Measurements from ENCODE around the gene TMEM223.
"Not testable (repeated sequence)": the region's sequence is repeated elsewhere in the genome, so short reads cannot be mapped to it uniquely, and the experiment has no call there.

TMEM223 gene

GRCh38 chr11:62760867-62761227, 31.0 kb downstream of the TMEM223 start:
- WGBS: 79% methylated on average over 3 of the region's 9 CpGs
- H2BK5ac ChIP-seq (ENCODE audit: low read depth, low read length, poor library complexity, severe bottlenecking): not testable (repeated sequence)

GRCh38 chr11:62757846-62758788, 33.7 kb downstream of the TMEM223 start:
- no peak overlapping the region for H3K14ac ChIP-seq (ENCODE audit: low read length in 2 of 2)
- peaks cover 14% of the 10 kb centered on the region for H3K79me1 ChIP-seq (replicated peaks; ENCODE audit: low read length, poor library complexity, severe bottlenecking)
- H3K23ac ChIP-seq (ENCODE audit: low read length in 2 of 2): no peak overlapping the region
- no peak overlapping the region for H2BK12ac ChIP-seq (ENCODE audit: low read length in 2 of 2)
- no peak overlapping the region for H3K4me2 ChIP-seq (ENCODE audit: low read length, poor library complexity, severe bottlenecking)
- H3K9me3 ChIP-seq (ENCODE audit: control insufficient read depth, low read length): no peaks in the 10 kb centered on the region
- no peak overlapping the region for H2BK120ac ChIP-seq (ENCODE audit: low read depth, low read length)
- no peak overlapping the region for H3K9ac ChIP-seq (ENCODE audit: low read length)
- 51% methylated on average over 5 of the region's 9 CpGs for WGBS
- H3K36me3 ChIP-seq (ENCODE audit: control insufficient read depth in 1 of 2, insufficient read depth in 2 of 2, low read depth in 1 of 2, low read length in 2 of 2): peaks cover 3 to 8% of the 10 kb centered on the region in 2 experiments
- H2BK15ac ChIP-seq (ENCODE audit: low read depth, poor library complexity, severe bottlenecking): no peak overlapping the region
- DNase-seq: no peak
- H4K8ac ChIP-seq (ENCODE audit: low read length): no peak overlapping the region
- H3K4me1 ChIP-seq (ENCODE audit: control insufficient read depth, insufficient read depth, low read depth, low read length): peaks cover 17% of the 10 kb centered on the region
- H3K18ac ChIP-seq (ENCODE audit: low read depth in 1 of 2, low read length in 2 of 2): no peak overlapping the region
- H4K91ac ChIP-seq (ENCODE audit: low read length): no peak overlapping the region
- H2BK5ac ChIP-seq (ENCODE audit: low read depth, low read length, poor library complexity, severe bottlenecking): no peak overlapping the region
- H2AK5ac ChIP-seq (ENCODE audit: low read length, severe bottlenecking): no peak overlapping the region
- H3K4ac ChIP-seq (ENCODE audit: low read depth in 1 of 2, low read length in 2 of 2): no peak overlapping the region
- no peak overlapping the region for H2AFZ ChIP-seq (ENCODE audit: low read depth, low read length)
- H3K27ac ChIP-seq (ENCODE audit: low read length, poor library complexity, severe bottlenecking): no peak overlapping the region
- no peaks in the 10 kb centered on the region for H3K27me3 ChIP-seq (ENCODE audit: control insufficient read depth in 1 of 2, insufficient read depth in 1 of 2, low read length in 2 of 2)
- H3K4me3 ChIP-seq (ENCODE audit: insufficient read depth in 1 of 2, low read depth in 1 of 2, low read length in 2 of 2): no peak overlapping the region

More at GRCh38 chr11:62760867-62761227, 31.0 kb downstream of the TMEM223 start:
- Histone ChIP-seq H3K9ac (ENCODE audit: low read length) (peak overlapping the region; percentile 93), H3K4me3 (ENCODE audit: insufficient read depth in 1 of 2, low read depth in 1 of 2, low read length in 2 of 2) (peak overlapping the region in 1 of 2 experiments; percentile 99), H3K79me1 (replicated peaks; ENCODE audit: low read length, poor library complexity, severe bottlenecking) (peaks cover 13% of the 10 kb centered on the region), H2AFZ (ENCODE audit: low read depth, low read length) (peak overlapping the region; percentile 63), H3K36me3 (ENCODE audit: control insufficient read depth in 1 of 2, insufficient read depth in 2 of 2, low read depth in 1 of 2, low read length in 2 of 2) (peaks cover 5 to 18% of the 10 kb centered on the region in 2 experiments)
- not testable (repeated sequence) for H4K91ac ChIP-seq (ENCODE audit: low read length); H3K23ac ChIP-seq (ENCODE audit: low read length in 2 of 2); H2BK15ac ChIP-seq (ENCODE audit: low read depth, poor library complexity, severe bottlenecking); H4K8ac ChIP-seq (ENCODE audit: low read length); H2BK120ac ChIP-seq (ENCODE audit: low read depth, low read length); H3K4ac ChIP-seq (ENCODE audit: low read depth in 1 of 2, low read length in 2 of 2); H2AK5ac ChIP-seq (ENCODE audit: low read length, severe bottlenecking); H3K4me1 ChIP-seq (ENCODE audit: control insufficient read depth, insufficient read depth, low read depth, low read length); H3K14ac ChIP-seq (ENCODE audit: low read length in 2 of 2); H3K18ac ChIP-seq (ENCODE audit: low read depth in 1 of 2, low read length in 2 of 2); DNase-seq; H3K4me2 ChIP-seq (ENCODE audit: low read length, poor library complexity, severe bottlenecking); H3K9me3 ChIP-seq (ENCODE audit: control insufficient read depth, low read length); H3K27ac ChIP-seq (ENCODE audit: low read length, poor library complexity, severe bottlenecking); H3K27me3 ChIP-seq (ENCODE audit: control insufficient read depth in 1 of 2, insufficient read depth in 1 of 2, low read length in 2 of 2); H2BK12ac ChIP-seq (ENCODE audit: low read length in 2 of 2)

DNA sequence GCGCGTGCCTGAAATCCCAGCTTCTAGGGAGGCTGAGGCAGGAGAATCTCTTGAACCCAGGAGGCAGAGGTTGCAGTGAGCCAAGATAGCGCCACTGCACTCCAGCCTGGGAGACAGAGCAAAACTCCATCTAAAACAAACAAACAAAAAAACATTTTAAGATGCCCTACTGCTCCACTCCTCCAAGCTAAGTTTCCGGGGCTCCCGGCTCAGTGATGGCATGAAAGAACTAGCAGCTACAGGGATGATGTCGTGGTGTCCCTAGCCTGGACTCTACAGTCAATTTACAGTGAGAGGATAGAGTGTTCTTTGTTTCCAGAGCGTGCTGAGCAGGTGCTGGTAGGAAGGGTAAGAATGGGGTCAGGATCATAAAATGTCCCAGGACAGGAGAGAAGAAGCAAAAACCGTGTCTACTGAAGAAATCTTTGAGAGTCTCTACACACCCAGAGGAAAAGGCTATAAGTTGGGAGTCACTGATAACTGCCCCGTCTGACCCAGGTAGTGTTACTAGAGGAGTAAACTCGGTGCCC, 36.7 kb downstream of the TMEM223 start:
- H4K91ac ChIP-seq (ENCODE audit: low read length): no peak overlapping the region
- H3K23ac ChIP-seq (ENCODE audit: low read length in 2 of 2): no peak overlapping the region
- no peak for DNase-seq
- H2AK5ac ChIP-seq (ENCODE audit: low read length, severe bottlenecking): no peak overlapping the region
- no peak overlapping the region for H3K18ac ChIP-seq (ENCODE audit: low read depth in 1 of 2, low read length in 2 of 2)
- H3K9me3 ChIP-seq (ENCODE audit: control insufficient read depth, low read length): no peaks in the 10 kb centered on the region
- no peak overlapping the region for H4K8ac ChIP-seq (ENCODE audit: low read length)
- no peak overlapping the region for H3K9ac ChIP-seq (ENCODE audit: low read length)
- no peak overlapping the region for H2BK12ac ChIP-seq (ENCODE audit: low read length in 2 of 2)
- H3K4me2 ChIP-seq (ENCODE audit: low read length, poor library complexity, severe bottlenecking): no peak overlapping the region
- H3K27me3 ChIP-seq (ENCODE audit: control insufficient read depth in 1 of 2, insufficient read depth in 1 of 2, low read length in 2 of 2): no peaks in the 10 kb centered on the region
- H3K4me3 ChIP-seq (ENCODE audit: insufficient read depth in 1 of 2, low read depth in 1 of 2, low read length in 2 of 2): no peak overlapping the region
- WGBS: 90% methylated on average over 10 of the region's 10 CpGs
- H3K4me1 ChIP-seq (ENCODE audit: control insufficient read depth, insufficient read depth, low read depth, low read length): peaks cover 10% of the 10 kb centered on the region
- no peak overlapping the region for H3K14ac ChIP-seq (ENCODE audit: low read length in 2 of 2)
- H3K36me3 ChIP-seq (ENCODE audit: control insufficient read depth in 1 of 2, insufficient read depth in 2 of 2, low read depth in 1 of 2, low read length in 2 of 2): peaks cover 16 to 18% of the 10 kb centered on the region in 2 experiments
- H2BK5ac ChIP-seq (ENCODE audit: low read depth, low read length, poor library complexity, severe bottlenecking): no peak overlapping the region
- no peak overlapping the region for H2AFZ ChIP-seq (ENCODE audit: low read depth, low read length)
- no peak overlapping the region for H3K27ac ChIP-seq (ENCODE audit: low read length, poor library complexity, severe bottlenecking)
- H3K4ac ChIP-seq (ENCODE audit: low read depth in 1 of 2, low read length in 2 of 2): no peak overlapping the region
- peaks cover 21% of the 10 kb centered on the region for H3K79me1 ChIP-seq (replicated peaks; ENCODE audit: low read length, poor library complexity, severe bottlenecking)
- H2BK15ac ChIP-seq (ENCODE audit: low read depth, poor library complexity, severe bottlenecking): no peak overlapping the region
- no peak overlapping the region for H2BK120ac ChIP-seq (ENCODE audit: low read depth, low read length)
